ENCODE data around the gene PKP1. TPM values are rescaled to one million over a fixed set of nuclear protein-coding genes. Genes with fewer than 3 reads are reported as not detected.

The PKP1 gene
- total and polyA plus RNA-seq, 5 donors: 0.02 to 0.22 (median 0.03) TPM; not detected in 2

DNA sequence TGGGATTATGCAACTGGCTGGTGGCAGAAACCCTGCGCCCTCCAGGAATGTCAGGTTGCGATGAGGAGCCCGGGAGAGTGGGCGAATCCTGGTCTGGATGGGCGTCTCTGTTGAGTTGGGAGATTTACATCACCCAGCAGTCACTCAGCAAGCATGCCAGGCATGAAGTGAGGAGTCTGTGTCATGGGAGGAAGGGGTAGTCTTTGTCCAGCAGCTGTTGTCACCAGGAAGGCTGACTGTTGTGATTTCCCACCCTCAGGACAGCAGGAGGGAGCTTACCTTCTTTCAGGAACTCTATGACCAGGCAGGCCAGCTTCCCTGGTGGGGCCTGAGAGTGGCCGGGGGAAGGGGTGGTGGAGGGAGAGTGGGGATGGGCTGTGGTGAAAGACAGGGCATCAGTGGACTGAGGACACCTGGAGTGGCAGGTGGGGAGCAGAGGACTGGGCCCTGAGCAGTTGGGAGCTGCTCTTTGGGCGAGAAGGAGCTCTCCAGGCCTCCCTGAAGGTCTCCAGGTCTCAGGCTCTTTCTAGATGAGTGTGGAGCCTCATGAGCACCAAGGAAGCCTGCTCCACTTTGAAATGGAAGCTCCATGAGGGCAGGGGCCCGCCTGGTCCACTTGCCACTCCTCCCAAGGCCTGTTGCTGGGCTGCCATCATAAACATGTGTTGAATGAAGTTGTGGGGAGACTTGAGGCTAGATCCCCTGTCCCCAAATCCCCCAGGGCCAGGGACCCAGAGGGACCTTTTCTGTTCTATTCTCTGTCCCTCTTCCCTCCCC, 21.3 kb upstream of the PKP1 start:
- intact Hi-C loops (cut with DNase I): loop anchor here in 1 of 4 donors (5.0 kb wide), 1 partner anchor 75 kb away; no protein-coding TSS in a partner anchor
- no peak overlapping the region for H3K4me3 ChIP-seq (ENCODE audit: low read length)
- H3K27ac ChIP-seq (ENCODE audit: low read length): no peak overlapping the region
- no peaks in the 10 kb centered on the region for H3K27me3 ChIP-seq (ENCODE audit: control insufficient read depth, insufficient read depth)
- WGBS: 94% methylated on average over 8 of the region's 8 CpGs
- ATAC-seq (no peak), DNase-seq (no peak)
- no peaks in the 10 kb centered on the region for H3K4me1 ChIP-seq (ENCODE audit: control insufficient read depth, insufficient read depth, low read length)
- no peaks in the 10 kb centered on the region for H3K9me3 ChIP-seq (ENCODE audit: control insufficient read depth, low read length)

DNA sequence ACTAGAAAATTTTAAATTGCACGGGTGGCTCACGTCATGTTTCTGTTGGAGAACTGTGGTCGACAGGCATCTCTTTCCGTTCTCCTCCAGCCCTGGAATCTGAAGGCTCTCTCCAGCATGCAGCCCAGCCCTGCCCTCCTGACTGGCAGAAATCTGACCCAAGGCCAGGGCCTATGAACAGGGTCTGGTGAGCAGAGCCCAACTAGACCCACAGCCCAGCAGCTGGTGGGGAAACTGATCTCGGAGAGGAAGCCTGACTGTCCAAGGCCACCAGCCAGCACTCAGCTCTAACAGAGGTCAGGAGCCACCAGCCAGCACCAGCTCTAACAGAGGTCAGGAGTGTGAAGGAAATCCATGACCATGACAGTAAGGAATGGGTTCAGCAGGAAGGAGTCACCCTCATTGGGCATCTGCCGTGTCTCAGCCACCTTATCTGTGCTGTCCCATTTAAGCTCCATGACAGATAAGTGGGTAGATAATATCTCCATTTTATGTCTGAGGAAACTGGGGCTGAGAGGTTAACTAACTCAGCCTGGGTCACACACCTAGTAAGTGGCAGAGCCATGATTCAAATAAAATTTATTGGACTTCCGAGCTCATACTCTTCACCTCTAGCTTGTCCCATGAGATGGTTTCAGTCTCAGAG, 20.2 kb upstream of the PKP1 start:
- no peaks in the 10 kb centered on the region for H3K27me3 ChIP-seq (ENCODE audit: control insufficient read depth, insufficient read depth)
- no peak overlapping the region for H3K27ac ChIP-seq (ENCODE audit: low read length)
- H3K4me1 ChIP-seq (ENCODE audit: control insufficient read depth, insufficient read depth, low read length): no peaks in the 10 kb centered on the region
- DNase-seq (no peak), ATAC-seq (no peak)
- no peak overlapping the region for H3K4me3 ChIP-seq (ENCODE audit: low read length)
- H3K9me3 ChIP-seq (ENCODE audit: control insufficient read depth, low read length): no peaks in the 10 kb centered on the region
- 88% methylated on average over 7 of the region's 7 CpGs for whole genome bisulfite sequencing
- intact Hi-C loops (cut with DNase I): loop anchor here in 1 of 4 donors (5.0 kb wide), 1 partner anchor 74 kb away; no protein-coding TSS in a partner anchor

DNA sequence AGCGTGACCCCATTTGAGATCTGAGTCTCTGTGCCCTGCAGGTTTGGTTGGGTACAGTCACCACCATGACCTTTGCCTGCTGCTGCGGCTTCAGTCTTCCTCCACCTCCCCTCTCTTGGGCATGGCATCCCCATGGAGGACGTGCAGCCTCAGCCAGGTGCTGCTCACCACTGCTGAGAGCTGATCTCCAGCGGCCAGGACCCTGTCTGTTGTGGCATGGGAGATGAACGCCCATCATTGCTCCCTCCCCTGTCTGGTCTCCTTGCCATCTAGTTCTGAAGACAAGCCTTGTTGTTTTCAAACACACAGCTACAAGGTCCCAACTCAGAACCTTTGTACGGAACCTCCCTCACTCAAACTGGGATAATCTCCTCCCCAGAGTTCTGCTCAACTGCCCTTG, 19.2 kb upstream of the PKP1 start:
- ATAC-seq: no peak
- no peaks in the 10 kb centered on the region for H3K4me1 ChIP-seq (ENCODE audit: control insufficient read depth, insufficient read depth, low read length)
- no peaks in the 10 kb centered on the region for H3K27me3 ChIP-seq (ENCODE audit: control insufficient read depth, insufficient read depth)
- no peaks in the 10 kb centered on the region for H3K9me3 ChIP-seq (ENCODE audit: control insufficient read depth, low read length)
- 94% methylated on average over 6 of the region's 6 CpGs for WGBS
- intact Hi-C loops (cut with DNase I): loop anchor here in 1 of 4 donors (5.0 kb wide), 1 partner anchor 73 kb away; no protein-coding TSS in a partner anchor
- no peak overlapping the region for H3K4me3 ChIP-seq (ENCODE audit: low read length)
- DNase-seq: no peak
- no peak overlapping the region for H3K27ac ChIP-seq (ENCODE audit: low read length)

DNA sequence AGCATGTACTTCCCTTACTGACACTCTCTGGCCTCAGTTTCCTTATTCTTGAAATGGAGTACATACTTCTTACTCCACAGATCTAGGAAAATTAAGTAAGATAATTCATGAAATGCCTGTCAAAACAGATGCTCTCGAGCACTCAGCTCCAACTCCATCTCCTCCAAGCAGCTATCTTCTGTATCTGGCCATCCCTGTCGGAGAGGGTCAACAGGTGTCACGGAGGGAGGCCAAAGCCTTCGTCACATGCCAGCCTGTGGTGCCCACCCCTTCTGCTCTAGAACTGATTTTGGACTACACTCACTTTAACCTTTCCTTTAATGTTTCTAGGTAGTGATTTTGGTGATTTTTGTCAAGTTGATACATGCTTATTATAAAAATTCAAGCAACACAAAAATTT, 18.8 kb upstream of the PKP1 start:
- DNase-seq: no peak
- 82% methylated on average over 4 of the region's 4 CpGs for WGBS
- H3K4me3 ChIP-seq (ENCODE audit: low read length): no peak overlapping the region
- no peak for ATAC-seq
- intact Hi-C loops (cut with DNase I): loop anchor here in 1 of 4 donors (5.0 kb wide), 1 partner anchor 73 kb away; no protein-coding TSS in a partner anchor
- no peak overlapping the region for H3K27ac ChIP-seq (ENCODE audit: low read length)
- no peaks in the 10 kb centered on the region for H3K9me3 ChIP-seq (ENCODE audit: control insufficient read depth, low read length)
- H3K4me1 ChIP-seq (ENCODE audit: control insufficient read depth, insufficient read depth, low read length): no peaks in the 10 kb centered on the region
- H3K27me3 ChIP-seq (ENCODE audit: control insufficient read depth, insufficient read depth): no peaks in the 10 kb centered on the region

DNA sequence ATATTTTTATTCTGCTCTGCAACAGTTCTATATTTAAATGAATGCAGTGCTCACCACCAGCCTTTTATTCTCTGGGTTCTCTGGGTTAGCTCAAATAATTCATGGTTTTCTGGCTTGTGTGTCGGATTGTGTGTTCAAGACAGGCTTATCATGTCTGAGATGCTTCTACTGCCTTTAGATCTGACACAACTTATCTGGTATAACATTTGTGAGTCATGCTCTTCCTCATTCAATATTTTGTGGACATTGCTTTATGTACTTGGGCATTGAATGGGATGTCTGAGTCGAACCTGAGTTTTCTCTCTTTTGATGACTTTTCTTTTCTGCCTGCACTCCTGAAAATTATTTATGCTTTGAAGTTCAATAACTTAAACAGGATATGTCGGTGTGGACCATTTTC, 17.6 kb upstream of the PKP1 start:
- Histone ChIP-seq H3K4me3 (ENCODE audit: low read length) (no peak overlapping the region), H3K27ac (ENCODE audit: low read length) (no peak overlapping the region), H3K4me1 (ENCODE audit: control insufficient read depth, insufficient read depth, low read length) (no peaks in the 10 kb centered on the region), H3K27me3 (ENCODE audit: control insufficient read depth, insufficient read depth) (no peaks in the 10 kb centered on the region), H3K9me3 (ENCODE audit: control insufficient read depth, low read length) (no peaks in the 10 kb centered on the region)
- intact Hi-C loops (cut with DNase I): no loop called here
- ATAC-seq (no peak), DNase-seq (no peak)
- WGBS: 80% methylated on average over 3 of the region's 3 CpGs

DNA sequence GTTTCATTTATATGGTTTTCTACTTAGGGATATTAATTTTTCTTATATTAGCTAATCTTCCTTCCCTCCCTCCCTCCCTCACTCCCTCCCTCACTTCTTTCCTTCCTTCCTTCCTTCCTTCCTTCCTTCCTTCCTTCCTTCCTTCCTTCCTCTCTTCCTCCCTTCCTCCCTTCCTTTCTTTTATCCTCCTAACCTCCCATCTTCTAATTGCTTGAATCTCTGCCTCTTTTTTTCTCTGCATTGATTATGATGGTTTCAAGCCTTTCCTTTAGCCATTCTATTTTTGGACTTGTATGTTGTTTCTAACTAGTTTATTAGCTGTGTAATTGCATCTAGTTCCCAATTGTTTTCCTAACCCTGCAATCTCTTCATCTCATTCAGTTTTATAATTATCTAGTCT, 17.0 kb upstream of the PKP1 start:
- DNase-seq (no peak), ATAC-seq (no peak)
- Histone ChIP-seq H3K27me3 (ENCODE audit: control insufficient read depth, insufficient read depth) (no peaks in the 10 kb centered on the region), H3K27ac (ENCODE audit: low read length) (no peak overlapping the region), H3K4me3 (ENCODE audit: low read length) (no peak overlapping the region), H3K4me1 (ENCODE audit: control insufficient read depth, insufficient read depth, low read length) (no peaks in the 10 kb centered on the region), H3K9me3 (ENCODE audit: control insufficient read depth, low read length) (no peaks in the 10 kb centered on the region)
- intact Hi-C loops (cut with DNase I): no loop called here

DNA sequence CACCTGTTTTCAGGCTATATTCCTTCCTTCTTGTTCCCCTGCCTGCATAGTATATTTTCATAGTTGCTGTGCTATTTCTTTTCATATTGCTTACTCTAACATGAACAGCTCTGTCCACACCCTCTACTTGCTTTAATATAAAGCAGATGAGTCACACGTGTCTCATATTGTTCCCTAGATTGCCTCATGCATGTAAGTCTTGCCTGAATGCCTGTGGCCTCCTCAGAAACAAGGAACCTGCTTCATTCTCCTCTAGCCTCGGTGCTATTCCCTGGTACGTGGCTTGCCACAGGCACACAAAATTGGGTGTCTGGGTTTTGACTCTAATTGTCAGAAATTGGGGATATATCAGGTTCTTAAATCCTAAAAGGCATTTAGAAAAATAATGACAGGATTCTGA, 16.5 kb upstream of the PKP1 start:
- Histone ChIP-seq H3K27ac (ENCODE audit: low read length) (no peak overlapping the region), H3K9me3 (ENCODE audit: control insufficient read depth, low read length) (no peaks in the 10 kb centered on the region), H3K4me3 (ENCODE audit: low read length) (no peak overlapping the region), H3K27me3 (ENCODE audit: control insufficient read depth, insufficient read depth) (no peaks in the 10 kb centered on the region), H3K4me1 (ENCODE audit: control insufficient read depth, insufficient read depth, low read length) (no peaks in the 10 kb centered on the region)
- intact Hi-C loops (cut with DNase I): no loop called here
- DNase-seq (no peak), ATAC-seq (no peak)
- 53% methylated on average over 3 of the region's 3 CpGs for WGBS

DNA sequence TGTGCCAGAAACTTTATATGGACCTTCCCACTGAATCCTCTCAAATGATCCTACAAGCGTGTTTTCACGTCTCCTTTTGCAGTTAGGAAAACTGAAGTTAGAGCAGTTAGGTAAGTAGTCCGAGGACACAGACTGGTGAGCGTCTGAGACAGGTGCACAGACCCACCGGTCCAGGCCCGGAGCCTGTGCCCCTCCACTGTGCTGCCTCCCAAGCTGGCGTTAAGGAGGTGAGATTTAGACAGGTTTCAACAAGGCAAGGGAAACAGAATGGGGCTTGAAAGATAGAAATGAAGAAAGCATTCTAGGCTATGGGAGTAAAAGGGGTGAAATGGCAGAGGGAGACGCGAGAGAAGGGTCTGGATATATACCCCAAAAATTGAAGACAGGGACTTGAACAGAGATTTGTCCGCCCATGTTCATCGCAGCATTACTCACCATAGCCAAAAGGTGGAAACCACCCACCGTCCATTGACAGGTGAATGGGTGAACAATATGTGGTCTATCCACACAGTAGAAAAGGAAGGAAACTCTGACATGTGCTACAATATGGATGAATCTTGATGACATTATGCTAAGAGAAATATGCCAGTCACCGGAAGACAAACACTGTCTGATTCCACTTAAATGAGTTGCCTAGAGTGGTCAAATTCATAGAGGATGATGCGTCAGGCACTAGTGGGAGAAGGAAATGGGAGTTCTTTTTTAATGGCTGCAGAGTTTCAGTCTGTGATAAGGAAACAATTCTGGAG, 15.7 kb upstream of the PKP1 start:
- no peak for DNase-seq
- intact Hi-C loops (cut with DNase I): no loop called here

DNA sequence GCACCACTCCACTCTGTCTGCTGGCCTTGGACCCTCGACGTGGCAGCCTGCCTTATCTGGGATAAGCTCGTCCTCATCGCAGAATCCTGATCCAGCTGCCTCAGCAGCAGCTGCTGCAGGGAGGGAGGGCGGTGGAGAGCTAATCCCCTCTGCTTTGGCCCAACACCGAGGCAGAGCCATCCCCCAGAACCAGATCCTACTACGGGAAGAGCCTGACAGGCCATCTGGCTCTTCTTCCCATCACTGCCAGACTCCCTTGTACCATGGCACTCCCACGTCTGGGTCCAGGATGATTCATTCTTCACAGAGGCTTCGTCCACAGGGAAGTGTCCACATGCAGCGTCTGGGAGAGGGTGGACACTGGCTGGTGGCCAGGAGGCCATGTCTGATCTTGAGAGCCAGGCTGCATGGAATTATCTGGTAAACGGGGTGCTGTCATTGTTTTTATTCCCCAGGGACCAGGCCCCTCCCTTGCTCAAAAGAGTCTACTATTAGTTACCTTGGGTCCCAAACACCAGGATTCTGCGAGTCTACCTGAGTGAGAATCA, 14.6 kb upstream of the PKP1 start:
- Histone ChIP-seq H3K4me3 (ENCODE audit: low read length) (no peak overlapping the region), H3K9me3 (ENCODE audit: control insufficient read depth, low read length) (no peaks in the 10 kb centered on the region), H3K27ac (ENCODE audit: low read length) (no peak overlapping the region), H3K27me3 (ENCODE audit: control insufficient read depth, insufficient read depth) (no peaks in the 10 kb centered on the region), H3K4me1 (ENCODE audit: control insufficient read depth, insufficient read depth, low read length) (no peaks in the 10 kb centered on the region)
- intact Hi-C loops (cut with DNase I): no loop called here
- DNase-seq (peak in 1 of 3 donors; percentile 62), ATAC-seq (peak in 1 of 2 donors; percentile 71)
- WGBS: 26% methylated on average over 12 of the region's 12 CpGs

More for the DNA sequence above, 15.7 kb upstream of the PKP1 start:
- Histone ChIP-seq H3K4me3 (ENCODE audit: low read length) (no peak overlapping the region), H3K9me3 (ENCODE audit: control insufficient read depth, low read length) (no peaks in the 10 kb centered on the region), H3K27me3 (ENCODE audit: control insufficient read depth, insufficient read depth) (no peaks in the 10 kb centered on the region), H3K4me1 (ENCODE audit: control insufficient read depth, insufficient read depth, low read length) (no peaks in the 10 kb centered on the region), H3K27ac (ENCODE audit: low read length) (no peak overlapping the region)
- ATAC-seq: no peak
- 83% methylated on average over 14 of the region's 14 CpGs for WGBS

DNA sequence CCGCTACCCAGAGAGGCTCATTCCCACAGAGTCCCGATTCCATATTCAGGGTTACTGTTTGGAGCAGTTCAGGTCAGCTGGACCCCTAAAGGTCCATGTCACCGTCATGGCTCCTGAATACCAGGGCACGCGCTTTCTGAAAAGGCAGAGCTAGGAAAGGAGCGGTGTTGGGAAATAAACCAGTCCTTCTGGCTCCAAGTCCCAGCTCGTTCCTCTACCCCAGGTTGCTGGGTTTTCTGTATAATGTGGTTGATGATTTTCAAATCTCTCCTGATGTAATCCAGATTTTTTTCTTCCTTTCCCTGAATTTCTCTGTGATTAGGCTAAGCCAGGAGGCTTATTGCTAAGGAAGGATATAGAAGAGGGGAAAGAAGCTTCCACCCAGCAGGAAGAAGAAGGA, 14.0 kb upstream of the PKP1 start:
- Histone ChIP-seq H3K4me3 (ENCODE audit: low read length) (no peak overlapping the region), H3K9me3 (ENCODE audit: control insufficient read depth, low read length) (no peaks in the 10 kb centered on the region), H3K27ac (ENCODE audit: low read length) (no peak overlapping the region), H3K27me3 (ENCODE audit: control insufficient read depth, insufficient read depth) (no peaks in the 10 kb centered on the region), H3K4me1 (ENCODE audit: control insufficient read depth, insufficient read depth, low read length) (no peaks in the 10 kb centered on the region)
- ATAC-seq (no peak), DNase-seq (no peak)
- intact Hi-C loops (cut with DNase I): no loop called here
- WGBS: 87% methylated on average over 7 of the region's 7 CpGs

All from right cardiac atrium (tissue), 5 donors.